Thoracic aorta (tissue), 2 donors: ENCODE measurements around the gene RBM7. TPM values are rescaled to one million over a fixed set of nuclear protein-coding genes. Genes with fewer than 3 reads are reported as not detected.

Experiments used
- ATAC-seq: fragments of 150-250 bp; one replicate; pipeline ENCODE4 v1.8.0; 2017; ENCODE audit warnings: low read depth; ENCODE audit not compliant: insufficient number of reproducible peaks, low FRiP score
- DNase-seq: peaks from one replicate; pipeline ENCODE4 v3.0.0-alpha.2; 2020; ENCODE audit warnings: low spot score
- H3K27ac ChIP-seq, 2 donors: fragments of 200-600 bp; sonication (generic); 1 replicate in 1 of 2; 2 replicates in 1 of 2; pipeline ENCODE4 v1.5.1; 2016; ENCODE audit warnings: mild to moderate bottlenecking in 2 of 2, moderate library complexity in 2 of 2
- H3K27me3 ChIP-seq: fragments of 200-600 bp; sonication (generic); replicated peaks from 2 replicates; pipeline ENCODE4 v1.6.0; 2016; ENCODE audit warnings: mild to moderate bottlenecking; ENCODE audit not compliant: insufficient read depth
- H3K36me3 ChIP-seq: fragments of 200-600 bp; sonication (generic); one replicate; pipeline ENCODE4 v1.5.1; 2016
- H3K4me1 ChIP-seq, 2 donors: fragments of 200-600 bp; sonication (generic); 1 replicate in 1 of 2; 2 replicates in 1 of 2; pipeline versions ENCODE4 v1.5.1 to v1.6.0; 2016; ENCODE audit warnings: low read depth in 2 of 2, mild to moderate bottlenecking in 1 of 2; ENCODE audit not compliant: control insufficient read depth in 1 of 2
- H3K4me3 ChIP-seq: fragments of 200-600 bp; sonication (generic); 2 replicates; pipeline ENCODE4 v1.5.1; 2016; ENCODE audit warnings: mild to moderate bottlenecking
- H3K9me3 ChIP-seq: fragments of 200-600 bp; sonication (generic); 2 replicates; pipeline ENCODE4 v1.5.1; 2016
- CTCF ChIP-seq: fragments of 200-600 bp; sonication (generic); IDR thresholded peaks from one replicate; pipeline ENCODE4 v1.5.1; 2019; ENCODE audit warnings: antibody characterized with exemption
- total RNA-seq, 2 donors: library from RNA; depleted of rRNA; stranded (reverse); fragments of >200 nt; gene quantifications; one replicate each; pipeline versions ENCODE4 v1.1.0 to v1.2.3, GENCODE V29; 2016

RBM7 gene, protein sequence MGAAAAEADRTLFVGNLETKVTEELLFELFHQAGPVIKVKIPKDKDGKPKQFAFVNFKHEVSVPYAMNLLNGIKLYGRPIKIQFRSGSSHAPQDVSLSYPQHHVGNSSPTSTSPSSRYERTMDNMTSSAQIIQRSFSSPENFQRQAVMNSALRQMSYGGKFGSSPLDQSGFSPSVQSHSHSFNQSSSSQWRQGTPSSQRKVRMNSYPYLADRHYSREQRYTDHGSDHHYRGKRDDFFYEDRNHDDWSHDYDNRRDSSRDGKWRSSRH
- total RNA-seq = 10 to 100 TPM; 10.0 to 39.4 TPM

- Histone ChIP-seq H3K9me3 (no peaks in the 10 kb centered on the region), H3K4me3 (peak within 1 kb of the TSS; percentile 98), H3K27me3 (no peaks in the 10 kb centered on the region), H3K27ac (peak within 1 kb of the TSS; percentile 98 to 99), H3K4me1 (peaks cover 42 to 52% of the 10 kb centered on the region in 2 donors), H3K36me3 (peaks cover 6% of the 10 kb centered on the region)
- DNase-seq (peak; percentile 91), ATAC-seq (peak; percentile 95)
- no peak for TF ChIP-seq CTCF
These were observed at the start of gene RBM7, which contains the start of gene C11orf71 for GRCh38 chr11:114400216-114400914. TSS of gene RBM7 (plus strand) at chr11:114400666. CDS start at chr11:114400672, 6 bp downstream. TSS of gene C11orf71 (minus strand) at chr11:114400511. CDS start at chr11:114400331, 180 bp downstream.

DNA sequence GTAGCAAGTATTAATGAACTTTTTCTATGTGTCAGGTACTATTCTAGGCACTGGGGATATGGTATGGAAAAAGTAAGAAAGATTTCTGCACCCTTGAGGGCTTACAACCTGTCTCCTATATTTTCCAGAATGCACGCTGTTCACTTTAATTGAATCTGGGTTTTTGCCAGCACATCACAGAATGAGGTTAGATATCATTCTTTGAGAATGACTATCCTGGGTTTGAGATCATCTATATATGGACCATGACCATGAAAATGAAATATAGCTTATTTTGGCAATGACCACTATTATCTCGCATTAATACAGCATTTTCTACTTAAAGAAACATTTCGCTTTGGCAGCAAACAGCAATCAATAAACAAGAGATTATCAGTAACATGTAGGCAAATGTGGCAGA lies 47.0 kb upstream of the RBM7 start:
- H3K4me3 ChIP-seq = no peak overlapping the region
- H3K4me1 ChIP-seq = no peaks in the 10 kb centered on the region
- H3K27me3 ChIP-seq = no peaks in the 10 kb centered on the region
- DNase-seq (no peak), ATAC-seq (no peak)
- no peak overlapping the region for H3K27ac ChIP-seq
- no peaks in the 10 kb centered on the region for H3K9me3 ChIP-seq
- no peak for TF ChIP-seq CTCF
- H3K36me3 ChIP-seq = no peaks in the 10 kb centered on the region

DNA sequence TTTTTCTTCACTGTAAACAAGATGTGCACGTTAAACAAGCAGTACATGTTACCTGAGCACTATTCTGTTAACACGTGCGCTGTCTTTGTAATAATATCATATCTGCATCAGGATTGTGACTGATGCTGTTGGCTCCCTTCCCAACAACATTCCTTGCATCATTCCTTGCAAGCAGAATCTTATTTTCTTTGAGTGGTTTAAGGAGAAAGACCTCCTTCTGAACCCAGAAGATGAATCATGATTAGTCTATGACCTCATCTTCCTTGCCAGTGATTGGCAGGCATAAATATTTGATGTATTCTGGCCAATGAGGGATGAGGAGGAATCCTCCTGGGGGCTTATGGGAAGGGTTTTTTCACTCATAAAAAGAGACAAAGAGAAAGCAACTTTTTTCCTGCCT lies 46.4 kb upstream of the RBM7 start:
- H3K9me3 ChIP-seq = no peaks in the 10 kb centered on the region
- H3K4me1 ChIP-seq = no peaks in the 10 kb centered on the region
- TF ChIP-seq CTCF = no peak
- no peak for DNase-seq
- H3K27ac ChIP-seq = no peak overlapping the region
- H3K36me3 ChIP-seq = no peaks in the 10 kb centered on the region
- no peaks in the 10 kb centered on the region for H3K27me3 ChIP-seq
- peak; percentile 60 for ATAC-seq
- no peak overlapping the region for H3K4me3 ChIP-seq

DNA sequence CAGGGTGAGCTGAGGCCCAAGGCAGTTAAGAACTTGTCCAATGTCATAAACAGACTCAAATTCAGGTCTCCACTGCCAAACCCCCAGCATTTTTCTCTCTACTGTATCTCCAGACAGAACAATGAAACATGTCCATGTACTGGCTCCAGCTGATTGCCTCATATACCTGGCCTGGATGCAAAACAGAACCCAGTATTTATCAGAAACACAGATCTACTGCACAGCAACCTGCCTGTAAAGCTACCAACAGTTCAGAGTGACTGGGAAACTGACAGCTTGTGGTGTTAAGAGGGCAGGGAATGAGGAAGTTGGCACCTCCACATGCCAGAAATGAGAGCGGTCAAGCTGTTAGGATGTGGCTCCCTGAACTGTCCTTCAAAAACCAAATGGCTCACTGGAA lies 41.8 kb upstream of the RBM7 start:
- no peak for TF ChIP-seq CTCF
- DNase-seq (no peak), ATAC-seq (no peak)
- H3K4me3 ChIP-seq = no peak overlapping the region
- H3K27me3 ChIP-seq = no peaks in the 10 kb centered on the region
- no peaks in the 10 kb centered on the region for H3K9me3 ChIP-seq
- H3K4me1 ChIP-seq = no peaks in the 10 kb centered on the region
- no peak overlapping the region for H3K27ac ChIP-seq
- no peaks in the 10 kb centered on the region for H3K36me3 ChIP-seq

GRCh38 chr11:114359342-114359741 lies 41.1 kb upstream of the RBM7 start:
- no peaks in the 10 kb centered on the region for H3K4me1 ChIP-seq
- no peaks in the 10 kb centered on the region for H3K9me3 ChIP-seq
- no peak overlapping the region for H3K4me3 ChIP-seq
- no peaks in the 10 kb centered on the region for H3K27me3 ChIP-seq
- H3K36me3 ChIP-seq = no peaks in the 10 kb centered on the region
- no peak for TF ChIP-seq CTCF
- no peak overlapping the region for H3K27ac ChIP-seq
- DNase-seq (no peak), ATAC-seq (no peak)
